Ishikawa (cell line): ENCODE measurements around the gene RSAD2.

Experiments used
- CEBPB ChIP-seq: IDR thresholded peaks from 2 replicates; pipeline ENCODE4 v1.6.1; 2012
- CREB1 ChIP-seq: IDR thresholded peaks from 2 replicates; pipeline ENCODE4 v1.6.1; 2012; ENCODE audit warnings: low read depth
- EGR1 ChIP-seq: IDR thresholded peaks from 2 replicates; pipeline ENCODE4 v1.6.1; 2012
- EP300 ChIP-seq: IDR thresholded peaks from 2 replicates; pipeline ENCODE4 v1.6.1; 2012; ENCODE audit warnings: borderline replicate concordance
- FOXM1 ChIP-seq: IDR thresholded peaks from 2 replicates; pipeline ENCODE4 v1.6.1; 2012; ENCODE audit warnings: low read depth, borderline replicate concordance
- MAX ChIP-seq: IDR thresholded peaks from 2 replicates; pipeline ENCODE4 v1.6.1; 2012
- NFIC ChIP-seq: IDR thresholded peaks from 2 replicates; pipeline ENCODE4 v1.6.1; 2012
- RAD21 ChIP-seq: IDR thresholded peaks from 2 replicates; pipeline ENCODE4 v1.6.1; 2012; ENCODE audit warnings: low read depth
- TAF1 ChIP-seq: IDR thresholded peaks from 2 replicates; pipeline ENCODE4 v1.6.1; 2012; ENCODE audit warnings: low read depth, mild to moderate bottlenecking
- TCF12 ChIP-seq: IDR thresholded peaks from 2 replicates; pipeline ENCODE4 v1.6.1; 2012; ENCODE audit warnings: low read depth
- TEAD4 ChIP-seq: IDR thresholded peaks from 2 replicates; pipeline ENCODE4 v1.6.1; 2012
- USF1 ChIP-seq: IDR thresholded peaks from 2 replicates; pipeline ENCODE4 v1.6.1; 2012
- YY1 ChIP-seq: IDR thresholded peaks from 2 replicates; pipeline ENCODE4 v1.6.1; 2012; ENCODE audit warnings: low read depth
- ZBTB7A ChIP-seq: IDR thresholded peaks from 2 replicates; pipeline ENCODE4 v1.6.1; 2012; ENCODE audit warnings: low read depth
- TF ChIP-seq, protein P1 (sequence below): IDR thresholded peaks from 2 replicates; pipeline ENCODE4 v1.6.1; 2012; ENCODE audit warnings: low read depth, mild to moderate bottlenecking

Gene RSAD2, protein sequence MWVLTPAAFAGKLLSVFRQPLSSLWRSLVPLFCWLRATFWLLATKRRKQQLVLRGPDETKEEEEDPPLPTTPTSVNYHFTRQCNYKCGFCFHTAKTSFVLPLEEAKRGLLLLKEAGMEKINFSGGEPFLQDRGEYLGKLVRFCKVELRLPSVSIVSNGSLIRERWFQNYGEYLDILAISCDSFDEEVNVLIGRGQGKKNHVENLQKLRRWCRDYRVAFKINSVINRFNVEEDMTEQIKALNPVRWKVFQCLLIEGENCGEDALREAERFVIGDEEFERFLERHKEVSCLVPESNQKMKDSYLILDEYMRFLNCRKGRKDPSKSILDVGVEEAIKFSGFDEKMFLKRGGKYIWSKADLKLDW

DNA sequence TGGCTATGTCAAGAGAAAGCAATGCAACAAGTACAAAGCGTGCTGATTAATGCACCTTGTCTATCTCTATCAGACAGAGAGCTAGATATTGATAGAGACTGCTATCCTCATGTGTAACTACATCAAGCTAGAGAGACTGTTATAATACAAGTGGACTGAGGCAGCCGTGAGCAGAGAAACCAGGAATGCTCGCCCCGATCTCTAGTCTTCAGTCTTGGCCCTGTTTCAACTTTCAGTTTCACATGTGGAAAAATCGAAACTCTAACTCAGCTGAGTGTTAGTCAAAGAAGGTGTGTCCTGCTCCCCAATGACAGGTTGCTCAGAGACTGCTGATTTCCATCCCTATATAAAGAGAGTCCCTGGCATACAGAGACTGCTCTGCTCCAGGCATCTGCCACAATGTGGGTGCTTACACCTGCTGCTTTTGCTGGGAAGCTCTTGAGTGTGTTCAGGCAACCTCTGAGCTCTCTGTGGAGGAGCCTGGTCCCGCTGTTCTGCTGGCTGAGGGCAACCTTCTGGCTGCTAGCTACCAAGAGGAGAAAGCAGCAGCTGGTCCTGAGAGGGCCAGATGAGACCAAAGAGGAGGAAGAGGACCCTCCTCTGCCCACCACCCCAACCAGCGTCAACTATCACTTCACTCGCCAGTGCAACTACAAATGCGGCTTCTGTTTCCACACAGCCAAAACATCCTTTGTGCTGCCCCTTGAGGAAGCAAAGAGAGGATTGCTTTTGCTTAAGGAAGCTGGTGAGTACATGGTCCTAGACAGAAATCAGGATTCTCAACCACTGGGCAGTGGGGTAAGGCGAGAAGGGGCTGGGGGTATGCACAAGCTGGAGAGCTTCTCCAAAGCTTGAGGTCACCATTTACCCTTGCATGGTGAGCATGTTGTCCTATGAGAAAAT, at the start of gene RSAD2:
Gene RSAD2, plus strand, starts transcription at position 376 of the 903 bp plus-strand sequence. Its CDS starts 24 bp downstream, at position 400.
- TF ChIP-seq, protein P1, sequence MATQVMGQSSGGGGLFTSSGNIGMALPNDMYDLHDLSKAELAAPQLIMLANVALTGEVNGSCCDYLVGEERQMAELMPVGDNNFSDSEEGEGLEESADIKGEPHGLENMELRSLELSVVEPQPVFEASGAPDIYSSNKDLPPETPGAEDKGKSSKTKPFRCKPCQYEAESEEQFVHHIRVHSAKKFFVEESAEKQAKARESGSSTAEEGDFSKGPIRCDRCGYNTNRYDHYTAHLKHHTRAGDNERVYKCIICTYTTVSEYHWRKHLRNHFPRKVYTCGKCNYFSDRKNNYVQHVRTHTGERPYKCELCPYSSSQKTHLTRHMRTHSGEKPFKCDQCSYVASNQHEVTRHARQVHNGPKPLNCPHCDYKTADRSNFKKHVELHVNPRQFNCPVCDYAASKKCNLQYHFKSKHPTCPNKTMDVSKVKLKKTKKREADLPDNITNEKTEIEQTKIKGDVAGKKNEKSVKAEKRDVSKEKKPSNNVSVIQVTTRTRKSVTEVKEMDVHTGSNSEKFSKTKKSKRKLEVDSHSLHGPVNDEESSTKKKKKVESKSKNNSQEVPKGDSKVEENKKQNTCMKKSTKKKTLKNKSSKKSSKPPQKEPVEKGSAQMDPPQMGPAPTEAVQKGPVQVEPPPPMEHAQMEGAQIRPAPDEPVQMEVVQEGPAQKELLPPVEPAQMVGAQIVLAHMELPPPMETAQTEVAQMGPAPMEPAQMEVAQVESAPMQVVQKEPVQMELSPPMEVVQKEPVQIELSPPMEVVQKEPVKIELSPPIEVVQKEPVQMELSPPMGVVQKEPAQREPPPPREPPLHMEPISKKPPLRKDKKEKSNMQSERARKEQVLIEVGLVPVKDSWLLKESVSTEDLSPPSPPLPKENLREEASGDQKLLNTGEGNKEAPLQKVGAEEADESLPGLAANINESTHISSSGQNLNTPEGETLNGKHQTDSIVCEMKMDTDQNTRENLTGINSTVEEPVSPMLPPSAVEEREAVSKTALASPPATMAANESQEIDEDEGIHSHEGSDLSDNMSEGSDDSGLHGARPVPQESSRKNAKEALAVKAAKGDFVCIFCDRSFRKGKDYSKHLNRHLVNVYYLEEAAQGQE: no peak
- no peak for TF ChIP-seq RAD21
- TF ChIP-seq TEAD4: no peak
- no peak for TF ChIP-seq USF1
- no peak for TF ChIP-seq CEBPB
- TF ChIP-seq FOXM1: no peak

- no peak for TF ChIP-seq ZBTB7A
- no peak for TF ChIP-seq CEBPB
- no peak for TF ChIP-seq NFIC
- TF ChIP-seq, protein P1: no peak
- TF ChIP-seq RAD21: no peak
- TF ChIP-seq EGR1: no peak
- no peak for TF ChIP-seq TCF12
- no peak for TF ChIP-seq FOXM1
- TF ChIP-seq CREB1: no peak
- no peak for TF ChIP-seq USF1
- TF ChIP-seq TAF1: no peak
- no peak for TF ChIP-seq YY1
- no peak for TF ChIP-seq EP300
- TF ChIP-seq MAX: no peak
- no peak for TF ChIP-seq TEAD4
These were observed 49.3 kb upstream of the RSAD2 start for GRCh38 chr2:6828299-6828584.

GRCh38 chr2:6831229-6831628, 46.3 kb upstream of the RSAD2 start:
- TF ChIP-seq FOXM1: no peak
- TF ChIP-seq NFIC: no peak

GRCh38 chr2:6832596-6833299, 44.8 kb upstream of the RSAD2 start:
- TF ChIP-seq, protein P1: no peak
- TF ChIP-seq EP300 (no peak), EGR1 (no peak)

GRCh38 chr2:6833300-6833604, 44.3 kb upstream of the RSAD2 start:
- TF ChIP-seq TCF12: no peak
- no peak for TF ChIP-seq TEAD4
- no peak for TF ChIP-seq RAD21
- TF ChIP-seq EP300: no peak
- no peak for TF ChIP-seq EGR1
- no peak for TF ChIP-seq ZBTB7A
- no peak for TF ChIP-seq CREB1
- TF ChIP-seq TAF1: no peak
- no peak for TF ChIP-seq NFIC
- TF ChIP-seq, protein P1: no peak
- no peak for TF ChIP-seq YY1
- no peak for TF ChIP-seq CEBPB
